Panc1 (cell line): ENCODE results near the gene TULP4. TPM values are rescaled to one million over a fixed set of nuclear protein-coding genes. Genes with fewer than 3 reads are reported as not detected.
"Not testable (repeated sequence)": the region's sequence is repeated elsewhere in the genome, so short reads cannot be mapped to it uniquely, and the experiment has no call there.

ENCODE experiments used
- ATAC-seq: fragments of 200-7000 bp; cut with Tn5 transposase; 2 replicates; pipeline ENCODE4 v1.9.1; 2020; ENCODE audit warnings: mild to moderate bottlenecking, moderate library complexity
- BruUV-seq: library from RNA; stranded (reverse); fragments of 400-500 nt; replicated peaks from 2 replicates; lab custom pipeline; 2021; lab: Mats Ljungman, UMichigan
- CTCF ChIA-PET: fragments of 300-600 bp; sonication (Branson Sonifier 250); formaldehyde crosslinking; loops from one replicate; lab custom pipeline; 2022; ENCODE audit warnings: antibody characterized with exemption; lab: Charles Lee
- POLR2A ChIA-PET: fragments of 300-600 bp; sonication (Branson Sonifier 250); formaldehyde crosslinking; loops from one replicate; lab custom pipeline; 2022; ENCODE audit warnings: antibody characterized with exemption; lab: Charles Lee
- DNase-seq: peaks from one replicate; pipeline ENCODE4 v3.0.0-alpha.2; 2010; ENCODE audit warnings: low read depth, low spot score
- H3K27ac ChIP-seq: 2 replicates; pipeline ENCODE4 v1.5.1; 2011; ENCODE audit warnings: mild to moderate bottlenecking, low read length, inconsistent platforms
- H3K27me3 ChIP-seq: fragments of 200-500 bp; sonication (Bioruptor generic); 2 replicates; pipeline ENCODE4 v1.6.0; 2014; ENCODE audit warnings: low read length, inconsistent platforms; ENCODE audit not compliant: control insufficient read depth, insufficient read depth
- H3K36me3 ChIP-seq: fragments of 200-500 bp; sonication (Bioruptor generic); 2 replicates; pipeline ENCODE4 v1.5.1; 2014; ENCODE audit warnings: inconsistent platforms, mild to moderate bottlenecking, low read length, moderate library complexity; ENCODE audit not compliant: control insufficient read depth, insufficient read depth
- H3K4me1 ChIP-seq: 2 replicates; pipeline ENCODE4 v1.5.1; 2011; ENCODE audit warnings: inconsistent platforms, mild to moderate bottlenecking, low read length, moderate library complexity; ENCODE audit not compliant: control insufficient read depth, insufficient read depth
- H3K4me3 ChIP-seq, 2 experiments: 2 replicates each; pipeline ENCODE4 v1.5.1; 2011 to 2012; ENCODE audit warnings: low read depth in 2 of 2, low read length in 2 of 2, mild to moderate bottlenecking in 2 of 2, inconsistent platforms in 1 of 2, moderate library complexity in 1 of 2
- H3K9me3 ChIP-seq: fragments of 200-500 bp; sonication (Bioruptor generic); 2 replicates; pipeline ENCODE4 v1.5.1; 2014; ENCODE audit warnings: low read depth, mild to moderate bottlenecking, inconsistent platforms, low read length, moderate library complexity; ENCODE audit not compliant: control insufficient read depth, insufficient read depth
- POLR2AphosphoS5 ChIP-seq: IDR thresholded peaks from 2 replicates; pipeline ENCODE4 v1.6.1; 2012; ENCODE audit warnings: mild to moderate bottlenecking, low read depth, low read length, moderate library complexity
- SIN3A ChIP-seq: IDR thresholded peaks from 2 replicates; pipeline ENCODE4 v1.6.1; 2012; ENCODE audit warnings: low read depth, mild to moderate bottlenecking, low read length, moderate library complexity, borderline replicate concordance; ENCODE audit not compliant: insufficient read depth
- TCF7L2 ChIP-seq: IDR thresholded peaks from 2 replicates; pipeline ENCODE4 v1.6.1; 2011; ENCODE audit warnings: mild to moderate bottlenecking, low read depth, low read length, inconsistent platforms
- in situ Hi-C: cut with HindIII; loops from 2 replicates; pipeline ENCODE4 v1.10.0; 2016; ENCODE audit warnings: low sequenced_read_pairs, low pct_unique_long_range_greater_than_20kb
- intact Hi-C: fragments of 100-400 bp; cut with micrococcal nuclease; formaldehyde crosslinking; loops from one replicate; pipeline ENCODE4 v1.10.0; 2022; ENCODE audit not compliant: unreplicated experiment
- total RNA-seq: library from RNA; stranded (reverse); gene quantifications from one replicate; pipeline ENCODE4 v1.2.1, GENCODE V29; 2021; ENCODE audit not compliant: unreplicated experiment
- TF ChIP-seq, protein P1 (sequence below): fragments of 450-650 bp; IDR thresholded peaks from 2 replicates; pipeline ENCODE4 v1.5.1; 2017; ENCODE audit warnings: mild to moderate bottlenecking
- TF ChIP-seq, protein P2 (sequence below), 2 experiments: IDR thresholded peaks; 2 replicates each; pipeline ENCODE4 v1.6.1; 2011 to 2012; ENCODE audit warnings: low read depth in 2 of 2, control low read depth in 1 of 2, low read length in 1 of 2, mild to moderate bottlenecking in 1 of 2, moderate library complexity in 1 of 2; ENCODE audit not compliant: insufficient read depth in 1 of 2

TULP4 gene
- total RNA-seq, 1 experiment from 2014 or later: 105 TPM

DNA sequence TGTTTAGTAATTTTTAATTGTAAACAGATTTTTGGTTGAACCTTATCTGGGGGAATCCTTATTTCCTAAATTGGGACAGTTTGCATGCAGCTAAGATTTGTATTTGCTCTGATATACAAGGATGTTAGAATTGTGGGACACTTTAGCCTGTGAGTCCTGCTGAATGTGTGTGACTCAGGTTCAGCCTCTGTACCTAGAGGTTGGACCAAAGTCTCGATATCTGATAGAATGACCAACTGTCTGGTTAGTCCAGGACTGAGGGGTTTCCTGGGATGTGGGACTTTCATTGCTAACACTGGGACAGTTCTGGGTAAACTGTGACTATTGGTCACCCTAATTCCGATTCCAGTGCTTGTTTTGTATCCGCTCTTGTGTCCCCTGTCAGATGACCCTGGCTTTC, 20.2 kb upstream of the TULP4 start:
- POLR2A ChIA-PET: no interaction called here
- in situ Hi-C loops: no loop called here
- no peaks in the 10 kb centered on the region; the same call in 1 of the 2 replicates for H3K4me1 ChIP-seq
- DNase-seq: no peak
- no peaks in the 10 kb centered on the region; the same call in 1 of the 2 replicates for H3K36me3 ChIP-seq
- H3K9me3 ChIP-seq: peaks cover 11% of the 10 kb centered on the region
- no peak for ATAC-seq
- H3K27me3 ChIP-seq: no peaks in the 10 kb centered on the region
- no peak overlapping the region for H3K27ac ChIP-seq
- intact Hi-C loops: no loop called here
- CTCF ChIA-PET: no interaction called here
- no TSS peak for BruUV-seq
- TF ChIP-seq, protein P1, sequence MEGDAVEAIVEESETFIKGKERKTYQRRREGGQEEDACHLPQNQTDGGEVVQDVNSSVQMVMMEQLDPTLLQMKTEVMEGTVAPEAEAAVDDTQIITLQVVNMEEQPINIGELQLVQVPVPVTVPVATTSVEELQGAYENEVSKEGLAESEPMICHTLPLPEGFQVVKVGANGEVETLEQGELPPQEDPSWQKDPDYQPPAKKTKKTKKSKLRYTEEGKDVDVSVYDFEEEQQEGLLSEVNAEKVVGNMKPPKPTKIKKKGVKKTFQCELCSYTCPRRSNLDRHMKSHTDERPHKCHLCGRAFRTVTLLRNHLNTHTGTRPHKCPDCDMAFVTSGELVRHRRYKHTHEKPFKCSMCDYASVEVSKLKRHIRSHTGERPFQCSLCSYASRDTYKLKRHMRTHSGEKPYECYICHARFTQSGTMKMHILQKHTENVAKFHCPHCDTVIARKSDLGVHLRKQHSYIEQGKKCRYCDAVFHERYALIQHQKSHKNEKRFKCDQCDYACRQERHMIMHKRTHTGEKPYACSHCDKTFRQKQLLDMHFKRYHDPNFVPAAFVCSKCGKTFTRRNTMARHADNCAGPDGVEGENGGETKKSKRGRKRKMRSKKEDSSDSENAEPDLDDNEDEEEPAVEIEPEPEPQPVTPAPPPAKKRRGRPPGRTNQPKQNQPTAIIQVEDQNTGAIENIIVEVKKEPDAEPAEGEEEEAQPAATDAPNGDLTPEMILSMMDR: no peak
- TF ChIP-seq, protein P2, sequence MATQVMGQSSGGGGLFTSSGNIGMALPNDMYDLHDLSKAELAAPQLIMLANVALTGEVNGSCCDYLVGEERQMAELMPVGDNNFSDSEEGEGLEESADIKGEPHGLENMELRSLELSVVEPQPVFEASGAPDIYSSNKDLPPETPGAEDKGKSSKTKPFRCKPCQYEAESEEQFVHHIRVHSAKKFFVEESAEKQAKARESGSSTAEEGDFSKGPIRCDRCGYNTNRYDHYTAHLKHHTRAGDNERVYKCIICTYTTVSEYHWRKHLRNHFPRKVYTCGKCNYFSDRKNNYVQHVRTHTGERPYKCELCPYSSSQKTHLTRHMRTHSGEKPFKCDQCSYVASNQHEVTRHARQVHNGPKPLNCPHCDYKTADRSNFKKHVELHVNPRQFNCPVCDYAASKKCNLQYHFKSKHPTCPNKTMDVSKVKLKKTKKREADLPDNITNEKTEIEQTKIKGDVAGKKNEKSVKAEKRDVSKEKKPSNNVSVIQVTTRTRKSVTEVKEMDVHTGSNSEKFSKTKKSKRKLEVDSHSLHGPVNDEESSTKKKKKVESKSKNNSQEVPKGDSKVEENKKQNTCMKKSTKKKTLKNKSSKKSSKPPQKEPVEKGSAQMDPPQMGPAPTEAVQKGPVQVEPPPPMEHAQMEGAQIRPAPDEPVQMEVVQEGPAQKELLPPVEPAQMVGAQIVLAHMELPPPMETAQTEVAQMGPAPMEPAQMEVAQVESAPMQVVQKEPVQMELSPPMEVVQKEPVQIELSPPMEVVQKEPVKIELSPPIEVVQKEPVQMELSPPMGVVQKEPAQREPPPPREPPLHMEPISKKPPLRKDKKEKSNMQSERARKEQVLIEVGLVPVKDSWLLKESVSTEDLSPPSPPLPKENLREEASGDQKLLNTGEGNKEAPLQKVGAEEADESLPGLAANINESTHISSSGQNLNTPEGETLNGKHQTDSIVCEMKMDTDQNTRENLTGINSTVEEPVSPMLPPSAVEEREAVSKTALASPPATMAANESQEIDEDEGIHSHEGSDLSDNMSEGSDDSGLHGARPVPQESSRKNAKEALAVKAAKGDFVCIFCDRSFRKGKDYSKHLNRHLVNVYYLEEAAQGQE (IDR thresholded peaks at IDR 0.05; ENCODE audit: insufficient read depth in 1 of 2, low read depth in 2 of 2, low read length in 1 of 2): no peak
- TF ChIP-seq POLR2AphosphoS5: no peak
- TF ChIP-seq TCF7L2: no peak
- no peak for TF ChIP-seq SIN3A
- no peak overlapping the region for H3K4me3 ChIP-seq

- Histone ChIP-seq H3K27me3 (no peaks in the 10 kb centered on the region), H3K36me3 (no peaks in the 10 kb centered on the region; the same call in 1 of the 2 replicates), H3K27ac (no peak overlapping the region), H3K9me3 (peaks cover 15% of the 10 kb centered on the region), H3K4me3 (no peak overlapping the region), H3K4me1 (no peaks in the 10 kb centered on the region; the same call in 1 of the 2 replicates)
- intact Hi-C loops: no loop called here
- POLR2A ChIA-PET: interaction anchor here (0.6 kb wide), 1 partner anchor 14 kb away, joined by 4 read pairs; no protein-coding TSS in a partner anchor
- DNase-seq (no peak), ATAC-seq (no peak)
- no peak for TF ChIP-seq POLR2AphosphoS5
- no peak for TF ChIP-seq TCF7L2
- TF ChIP-seq, protein P1: no peak
- TF ChIP-seq, protein P2 (IDR thresholded peaks at IDR 0.05; ENCODE audit: insufficient read depth in 1 of 2, low read depth in 2 of 2, low read length in 1 of 2): no peak
- TF ChIP-seq SIN3A: no peak
- CTCF ChIA-PET: no interaction called here
- in situ Hi-C loops: no loop called here
- no TSS peak for BruUV-seq
These were observed 19.1 kb upstream of the TULP4 start for GRCh38 chr6:158293122-158293521.

- POLR2A ChIA-PET, in situ Hi-C loops, BruUV-seq, H3K36me3 ChIP-seq, H3K4me1 ChIP-seq, DNase-seq, CTCF ChIA-PET, intact Hi-C loops, ATAC-seq, H3K27ac ChIP-seq, H3K27me3 ChIP-seq, H3K4me3 ChIP-seq: not testable (repeated sequence)
- H3K9me3 ChIP-seq: peaks cover 15% of the 10 kb centered on the region
These were observed 16.1 kb upstream of the TULP4 start for GRCh38 chr6:158295976-158296853.
